Cardiac fibroblast (primary cell): Measurements from ENCODE around the gene FCHSD2.
A peak's percentile ranks its signal among the peaks of the same experiment; 100 is the strongest.
"Not testable (repeated sequence)": the region's sequence is repeated elsewhere in the genome, so short reads cannot be mapped to it uniquely, and the experiment has no call there.

ENCODE experiments used
- DNase-seq, 2 donors: peaks; one replicate each; pipeline versions ENCODE4 v3.0.0 to v3.0.0-alpha.2; 2010; ENCODE audit warnings: low read depth in 2 of 2
- H3K4me3 ChIP-seq, 2 donors: replicated peaks in 1 of 2; 1 replicate in 1 of 2; 2 replicates in 1 of 2; pipeline ENCODE4 v1.5.1; 2011; ENCODE audit warnings: low read depth in 2 of 2, low read length in 2 of 2, mild to moderate bottlenecking in 2 of 2, moderate library complexity in 1 of 2
- CTCF ChIP-seq: IDR thresholded peaks from one replicate; pipeline ENCODE4 v1.5.1; 2011; ENCODE audit warnings: low read depth, mild to moderate bottlenecking, low read length, inconsistent platforms

Gene FCHSD2

GRCh38 chr11:73135346-73136284 is 6.5 kb downstream of the FCHSD2 start:
- DNase-seq: no peak
- TF ChIP-seq CTCF: no peak

GRCh38 chr11:73132349-73132748 is 9.8 kb downstream of the FCHSD2 start:
- H3K4me3 ChIP-seq, DNase-seq: not testable (repeated sequence)

More at GRCh38 chr11:73135346-73136284, 6.5 kb downstream of the FCHSD2 start:
- no peak overlapping the region for H3K4me3 ChIP-seq

DNA sequence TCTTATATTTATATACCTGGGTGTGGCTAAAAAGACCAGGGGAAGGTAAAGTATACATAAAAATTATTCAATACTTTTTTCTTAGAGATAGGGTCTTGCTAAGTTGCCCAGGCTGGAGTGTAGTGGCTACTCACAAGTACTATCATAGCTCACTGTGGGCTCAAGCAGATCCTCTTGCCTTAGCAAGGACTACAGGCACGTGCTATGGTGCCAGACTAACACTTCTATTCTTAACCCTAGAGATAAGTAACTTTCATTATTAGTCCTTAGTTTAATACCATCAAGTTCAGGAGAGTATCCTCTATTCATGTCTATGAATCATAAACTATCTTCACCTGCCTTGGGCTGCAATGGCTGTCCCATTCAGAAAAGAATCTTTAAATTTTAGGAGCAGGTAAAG is 11.9 kb downstream of the FCHSD2 start:
- H3K4me3 ChIP-seq: no peak overlapping the region
- TF ChIP-seq CTCF: no peak
- no peak for DNase-seq

DNA sequence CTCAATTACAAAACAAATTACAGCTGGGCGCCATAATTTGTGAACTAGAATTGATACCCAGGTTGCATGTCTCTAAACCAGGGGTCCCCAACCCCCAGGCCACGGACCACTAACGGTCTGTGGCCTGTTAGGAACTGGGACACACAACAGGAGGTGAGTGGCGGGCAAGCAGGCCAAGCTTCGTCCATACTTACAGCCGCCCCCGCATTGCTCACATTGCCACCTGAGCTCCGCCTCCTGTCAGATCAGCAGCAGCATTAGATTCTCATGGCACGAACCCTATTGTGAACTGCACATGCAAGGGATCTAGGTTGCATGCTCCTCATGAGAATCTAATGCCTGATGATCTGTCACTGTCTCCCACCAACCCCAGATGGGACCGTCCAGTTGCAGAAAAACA is 12.9 kb downstream of the FCHSD2 start:
- DNase-seq: no peak
- TF ChIP-seq CTCF: no peak
- H3K4me3 ChIP-seq: no peak overlapping the region

- TF ChIP-seq CTCF: no peak
- peak in 1 of 2 donors; percentile 20 for DNase-seq
- no peak overlapping the region for H3K4me3 ChIP-seq
Observed at GRCh38 chr11:73126804-73127480, 15.2 kb downstream of the FCHSD2 start.

DNA sequence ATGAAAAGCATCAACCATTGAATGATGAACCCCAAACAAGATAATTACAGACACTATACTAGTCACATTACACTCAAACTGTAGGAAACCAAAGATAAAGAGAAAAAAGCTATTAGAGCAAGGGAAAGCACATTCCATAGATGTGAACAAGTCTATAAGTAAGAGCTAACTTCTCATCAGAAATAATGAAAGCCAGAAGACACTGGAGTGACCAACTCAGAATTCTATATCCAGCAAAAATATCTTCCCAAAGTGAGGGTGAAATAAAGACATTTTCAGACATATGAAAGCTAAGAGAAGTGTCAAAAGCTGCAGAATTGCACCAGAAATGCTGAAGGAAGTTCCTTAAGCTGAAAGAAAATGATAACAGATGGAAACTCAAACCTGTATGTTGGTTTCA is 17.3 kb downstream of the FCHSD2 start:
- no peak for TF ChIP-seq CTCF

GRCh38 chr11:73123892-73124291 is 18.2 kb downstream of the FCHSD2 start:
- H3K4me3 ChIP-seq, DNase-seq: not testable (repeated sequence)

More for the DNA sequence above, 17.3 kb downstream of the FCHSD2 start:
- DNase-seq: no peak
- no peak overlapping the region for H3K4me3 ChIP-seq
